Spinal cord (tissue), 10 donors: ENCODE results near the gene FITM2. TPM values are rescaled to one million over a fixed set of nuclear protein-coding genes. Genes with fewer than 3 reads are reported as not detected.
"Not testable (repeated sequence)": the region's sequence is repeated elsewhere in the genome, so short reads cannot be mapped to it uniquely, and the experiment has no call there.

Source experiments
- DNase-seq, 6 donors: peaks; one replicate each; pipeline versions ENCODE4 v3.0.0 to v3.0.0-alpha.2; 2013 to 2015; ENCODE audit warnings: low spot score in 6 of 6, low read depth in 4 of 6
- H3K27ac ChIP-seq: one replicate; pipeline ENCODE4 v1.5.1; 2013; ENCODE audit warnings: low read depth, low read length, control low read depth
- H3K27me3 ChIP-seq: one replicate; pipeline ENCODE4 v1.6.1; 2013; ENCODE audit warnings: low read length; ENCODE audit not compliant: control insufficient read depth, insufficient read depth
- H3K36me3 ChIP-seq: one replicate; pipeline ENCODE4 v1.6.1; 2013; ENCODE audit warnings: low read length; ENCODE audit not compliant: control insufficient read depth, insufficient read depth
- H3K4me1 ChIP-seq: one replicate; pipeline ENCODE4 v1.6.1; 2013; ENCODE audit warnings: low read length; ENCODE audit not compliant: control insufficient read depth, insufficient read depth
- H3K4me3 ChIP-seq: one replicate; pipeline ENCODE4 v1.5.1; 2013; ENCODE audit warnings: low read depth, low read length, control low read depth
- H3K9me3 ChIP-seq: one replicate; pipeline ENCODE4 v1.6.1; 2013; ENCODE audit warnings: low read length; ENCODE audit not compliant: control insufficient read depth, insufficient read depth
- WGBS: methylation state at CpG from one replicate; pipeline ENCODE4 v1.1.5; 2013; ENCODE audit warnings: missing lambda C conversion rate; ENCODE audit not compliant: insufficient coverage; 5-methylcytosine and 5-hydroxymethylcytosine counted together
- polyA plus RNA-seq, 2 donors: library from polyadenylated mRNA; unstranded; fragments of 120-200 nt; gene quantifications; one replicate each; pipeline ENCODE4 v1.2.1, GENCODE V29; 2013; ENCODE audit not compliant: insufficient read length in 2 of 2
- total RNA-seq, 2 donors: library from RNA; depleted of rRNA in 1 of 2; stranded (reverse); fragments of 120-200 nt in 1 of 2; fragments of >200 nt in 1 of 2; gene quantifications; one replicate each; pipeline versions ENCODE4 v1.2.3 to v1.2.4, GENCODE V29; 2013 to 2014
- donor health status: healthy.

FITM2 gene
- total and polyA plus RNA-seq, 4 donors, result 12.5 to 16.5 (median 14.2) TPM

- no peak for DNase-seq
- Histone ChIP-seq H3K9me3 (no peaks in the 10 kb centered on the region), H3K4me3 (no peak overlapping the region), H3K4me1 (no peaks in the 10 kb centered on the region), H3K27ac (no peak overlapping the region), H3K36me3 (no peaks in the 10 kb centered on the region), H3K27me3 (peaks cover 8% of the 10 kb centered on the region)
- 100% methylated on average over 1 of the region's 2 CpGs for WGBS
Measured at GRCh38 chr20:44335675-44336074, 24.7 kb upstream of the FITM2 start.

- H3K9me3 ChIP-seq, result no peaks in the 10 kb centered on the region
- peaks cover 8% of the 10 kb centered on the region for H3K27me3 ChIP-seq
- WGBS, result 85% methylated on average over 3 of the region's 4 CpGs
- H3K36me3 ChIP-seq, result no peaks in the 10 kb centered on the region
- no peak overlapping the region for H3K27ac ChIP-seq
- no peak overlapping the region for H3K4me3 ChIP-seq
- DNase-seq, result no peak
- no peaks in the 10 kb centered on the region for H3K4me1 ChIP-seq
Measured at GRCh38 chr20:44334709-44335108, 23.7 kb upstream of the FITM2 start.

- WGBS, result 43% methylated on average over 7 of the region's 8 CpGs
Measured at GRCh38 chr20:44334306-44334705, 23.3 kb upstream of the FITM2 start.

DNA sequence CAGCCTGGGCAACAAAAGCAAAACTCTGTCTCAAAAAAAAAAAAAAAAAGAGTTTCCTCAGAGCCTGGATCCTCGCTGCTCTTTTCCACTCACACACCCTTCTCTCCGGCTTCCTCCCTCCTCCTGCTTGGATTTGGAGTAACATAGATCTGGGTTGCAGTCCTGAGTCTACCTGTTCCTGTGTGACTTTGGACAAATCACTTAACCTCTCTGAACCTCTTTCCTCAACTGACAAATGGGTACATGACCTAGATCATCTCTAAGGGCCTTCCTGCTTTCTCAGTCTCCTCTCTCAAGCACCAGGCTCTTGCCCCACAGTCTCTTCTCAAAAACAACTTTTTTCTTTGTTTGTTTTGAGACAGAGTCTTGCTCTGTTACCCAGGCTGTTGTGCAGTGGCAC is 20.2 kb upstream of the FITM2 start:
- DNase-seq, result no peak
- 80% methylated on average over 1 of the region's 2 CpGs for WGBS
- Histone ChIP-seq H3K27me3 (peaks cover 14% of the 10 kb centered on the region), H3K36me3 (no peaks in the 10 kb centered on the region), H3K9me3 (no peaks in the 10 kb centered on the region), H3K27ac (no peak overlapping the region), H3K4me1 (peaks cover 7% of the 10 kb centered on the region), H3K4me3 (no peak overlapping the region)

More at GRCh38 chr20:44334306-44334705, 23.3 kb upstream of the FITM2 start:
- Histone ChIP-seq H3K36me3 (no peaks in the 10 kb centered on the region), H3K27me3 (peaks cover 8% of the 10 kb centered on the region), H3K4me3 (no peak overlapping the region), H3K27ac (no peak overlapping the region), H3K4me1 (no peaks in the 10 kb centered on the region), H3K9me3 (no peaks in the 10 kb centered on the region)
- DNase-seq, result peak in 1 of 6 donors; percentile 25

- Histone ChIP-seq H3K4me3 (no peak overlapping the region), H3K27me3 (peaks cover 13% of the 10 kb centered on the region), H3K36me3 (no peaks in the 10 kb centered on the region), H3K27ac (no peak overlapping the region), H3K4me1 (peaks cover 13% of the 10 kb centered on the region), H3K9me3 (no peaks in the 10 kb centered on the region)
- no peak for DNase-seq
- WGBS, result 90% methylated on average over 2 of the region's 4 CpGs
Measured at GRCh38 chr20:44328428-44328827, 17.4 kb upstream of the FITM2 start.

GRCh38 chr20:44327748-44328147 is 16.7 kb upstream of the FITM2 start:
- DNase-seq, H3K4me3 ChIP-seq, H3K27ac ChIP-seq, H3K36me3 ChIP-seq, H3K9me3 ChIP-seq: not testable (repeated sequence)
- peaks cover 13% of the 10 kb centered on the region for H3K4me1 ChIP-seq
- peaks cover 13% of the 10 kb centered on the region for H3K27me3 ChIP-seq
- WGBS, result 91% methylated on average over 7 of the region's 7 CpGs

- no peaks in the 10 kb centered on the region for H3K36me3 ChIP-seq
- no peak overlapping the region for H3K4me3 ChIP-seq
- peaks cover 13% of the 10 kb centered on the region for H3K27me3 ChIP-seq
- H3K9me3 ChIP-seq, result no peaks in the 10 kb centered on the region
- no peak for DNase-seq
- peaks cover 13% of the 10 kb centered on the region for H3K4me1 ChIP-seq
- H3K27ac ChIP-seq, result no peak overlapping the region
- WGBS, result 6% methylated on average over 44 of the region's 50 CpGs
Measured at GRCh38 chr20:44326391-44327159, 15.6 kb upstream of the FITM2 start.

GRCh38 chr20:44324343-44324742 is 13.3 kb upstream of the FITM2 start:
- DNase-seq, result peak in 1 of 6 donors; percentile 36

DNA sequence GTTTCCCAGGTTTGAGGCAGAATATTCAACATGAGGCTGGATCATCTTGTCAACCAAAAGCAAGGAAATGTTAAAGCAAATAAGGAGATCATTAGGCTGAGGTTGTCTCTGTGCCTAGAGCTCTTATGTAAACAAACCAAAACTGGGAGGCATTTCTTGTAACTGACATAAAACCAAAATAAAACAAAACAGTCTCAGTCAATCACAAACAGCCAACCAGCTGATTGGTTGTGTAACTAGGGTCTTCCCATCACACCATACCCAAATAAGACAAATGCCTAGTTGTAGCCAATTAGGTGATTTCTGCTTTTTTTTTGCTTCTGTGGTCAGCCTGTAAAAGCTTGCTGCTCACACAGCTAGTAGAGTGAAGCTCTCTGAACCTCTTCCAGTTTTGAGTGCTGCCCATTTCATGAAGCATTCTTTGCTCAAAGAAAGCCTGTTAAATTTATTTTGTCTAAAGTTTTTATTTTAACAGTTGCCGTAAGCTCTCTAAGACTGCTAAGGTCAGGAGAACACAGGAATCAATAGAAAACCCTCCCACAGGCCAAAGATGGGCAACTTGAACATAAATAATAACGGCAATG is 8.9 kb upstream of the FITM2 start:
- no peak overlapping the region for H3K27ac ChIP-seq
- H3K27me3 ChIP-seq, result peaks cover 4% of the 10 kb centered on the region
- WGBS, result no CpG with 5 or more reads among the region's 2 CpGs
- no peak overlapping the region for H3K4me3 ChIP-seq
- H3K9me3 ChIP-seq, result no peaks in the 10 kb centered on the region
- no peak for DNase-seq
- H3K36me3 ChIP-seq, result no peaks in the 10 kb centered on the region
- H3K4me1 ChIP-seq, result peaks cover 6% of the 10 kb centered on the region

More at GRCh38 chr20:44324343-44324742, 13.3 kb upstream of the FITM2 start:
- no peaks in the 10 kb centered on the region for H3K36me3 ChIP-seq
- WGBS, result 0% methylated on average over 1 of the region's 1 CpG
- H3K27ac ChIP-seq, result no peak overlapping the region
- peaks cover 13% of the 10 kb centered on the region for H3K4me1 ChIP-seq
- H3K9me3 ChIP-seq, result no peaks in the 10 kb centered on the region
- peaks cover 13% of the 10 kb centered on the region for H3K27me3 ChIP-seq
- no peak overlapping the region for H3K4me3 ChIP-seq

DNA sequence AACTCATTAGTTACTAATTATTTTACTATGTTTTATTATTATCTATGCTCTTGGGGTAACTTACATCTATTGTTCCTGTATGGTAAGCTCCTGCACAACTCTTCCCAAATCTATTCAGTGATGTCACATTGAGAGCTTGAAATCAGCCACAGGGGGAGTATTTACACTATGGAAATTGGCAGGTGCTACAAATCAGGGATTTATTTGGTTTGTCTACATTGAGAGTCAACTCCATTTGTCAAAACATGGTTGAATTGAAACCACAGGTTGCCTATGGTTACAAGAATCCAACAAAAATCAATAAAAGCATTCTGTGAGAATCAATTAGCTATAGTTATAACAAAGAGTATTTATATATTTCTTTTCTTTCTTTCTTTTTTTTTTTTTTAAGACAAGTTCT is 3.9 kb upstream of the FITM2 start:
- H3K4me1 ChIP-seq, result peaks cover 13% of the 10 kb centered on the region
- no peak for DNase-seq

More for the DNA sequence above, 3.9 kb upstream of the FITM2 start:
- Histone ChIP-seq H3K27ac (no peak overlapping the region), H3K9me3 (no peaks in the 10 kb centered on the region), H3K36me3 (no peaks in the 10 kb centered on the region), H3K27me3 (no peaks in the 10 kb centered on the region), H3K4me3 (no peak overlapping the region)
